OCI-LY7 (cell line): ENCODE data around the gene HDGFL2. TPM values are rescaled to one million over a fixed set of nuclear protein-coding genes. Genes with fewer than 3 reads are reported as not detected.

Experiments
- BruUV-seq: library from RNA; stranded (reverse); fragments of 400-500 nt; replicated peaks from 2 replicates; lab custom pipeline; 2021; lab: Mats Ljungman, UMichigan
- CTCF ChIA-PET: fragments of 300-600 bp; sonication (Branson Sonifier 250); formaldehyde crosslinking; loops from one replicate; lab custom pipeline; 2022; ENCODE audit warnings: antibody characterized with exemption; ENCODE audit not compliant: unreplicated experiment; lab: Charles Lee
- POLR2A ChIA-PET: fragments of 300-600 bp; sonication (Branson Sonifier 250); formaldehyde crosslinking; loops from one replicate; lab custom pipeline; 2022; ENCODE audit warnings: antibody characterized with exemption; lab: Charles Lee
- DNase-seq: peaks from one replicate; pipeline ENCODE4 v3.0.0-alpha.2; 2015; ENCODE audit warnings: low spot score
- H2AFZ ChIP-seq: fragments of 200-600 bp; sonication (generic), shearing (Covaris generic); 2 replicates; pipeline ENCODE4 v1.6.1; 2014; ENCODE audit warnings: mild to moderate bottlenecking, antibody characterized with exemption, low read length, moderate library complexity
- H3K27ac ChIP-seq: fragments of 200-600 bp; sonication (generic); 2 replicates; pipeline ENCODE4 v1.5.1; 2014; ENCODE audit warnings: mixed run types, low read depth, mild to moderate bottlenecking, moderate library complexity, low read length, inconsistent platforms; ENCODE audit not compliant: poor library complexity, severe bottlenecking
- H3K36me3 ChIP-seq: fragments of 200-600 bp; sonication (generic); 2 replicates; pipeline ENCODE4 v1.6.1; 2014; ENCODE audit warnings: mild to moderate bottlenecking, antibody characterized with exemption, low read length, moderate library complexity, mixed read lengths; ENCODE audit not compliant: insufficient read depth
- H3K4me1 ChIP-seq: fragments of 200-600 bp; sonication (generic); 2 replicates; pipeline ENCODE4 v1.5.1; 2014; ENCODE audit warnings: mild to moderate bottlenecking, low read length; ENCODE audit not compliant: insufficient read depth, poor library complexity, severe bottlenecking
- H3K4me2 ChIP-seq: fragments of 200-600 bp; sonication (generic); 2 replicates; pipeline ENCODE4 v1.6.1; 2014; ENCODE audit warnings: mild to moderate bottlenecking, low read length
- H3K4me3 ChIP-seq: fragments of 200-600 bp; sonication (generic); 2 replicates; pipeline ENCODE4 v1.5.1; 2014; ENCODE audit warnings: mild to moderate bottlenecking, low read depth, low read length; ENCODE audit not compliant: poor library complexity, severe bottlenecking
- H3K79me2 ChIP-seq: fragments of 200-600 bp; sonication (generic); 2 replicates; pipeline ENCODE4 v1.6.1; 2016; ENCODE audit warnings: low read depth, mild to moderate bottlenecking, low read length, moderate library complexity, mixed read lengths; ENCODE audit not compliant: insufficient read depth
- H3K9me2 ChIP-seq: fragments of 200-600 bp; sonication (generic); 2 replicates; pipeline ENCODE4 v1.6.1; 2016; ENCODE audit warnings: mild to moderate bottlenecking, low read length, mixed read lengths; ENCODE audit not compliant: insufficient read depth
- H3K9me3 ChIP-seq: fragments of 200-600 bp; sonication (generic); 2 replicates; pipeline ENCODE4 v1.6.1; 2014; ENCODE audit warnings: mild to moderate bottlenecking, mixed run types, low read length, mixed read lengths
- H4K20me1 ChIP-seq: fragments of 200-600 bp; sonication (generic); 2 replicates; pipeline ENCODE4 v1.6.1; 2014; ENCODE audit warnings: mild to moderate bottlenecking, antibody characterized with exemption, low read length, moderate library complexity, mixed read lengths; ENCODE audit not compliant: insufficient read depth
- EZH2phosphoT487 ChIP-seq: fragments of 200-600 bp; sonication (generic); IDR thresholded peaks from 2 replicates; pipeline ENCODE4 v1.6.1; 2018; ENCODE audit warnings: low read depth, borderline replicate concordance, mild to moderate bottlenecking, mixed run types, antibody characterized with exemption, low read length, moderate library complexity, mixed read lengths
- intact Hi-C: fragments of 100-400 bp; cut with micrococcal nuclease; formaldehyde crosslinking; loops from one replicate; pipeline ENCODE4 v1.10.0; 2022; ENCODE audit not compliant: unreplicated experiment
- total RNA-seq, 2 experiments: library from RNA; depleted of rRNA in 1 of 2; stranded (reverse); fragments of >200 nt in 1 of 2; shearing (Covaris generic) in 1 of 2; gene quantifications; 2 replicates each; pipeline ENCODE4 v1.2.3, GENCODE V29; 2014 to 2022
- TF ChIP-seq, protein P1 (sequence below): fragments of 200-600 bp; sonication (generic); conservative IDR thresholded peaks from 2 replicates; pipeline ENCODE4 v1.5.1; 2014; ENCODE audit warnings: mild to moderate bottlenecking, antibody characterized with exemption, low read length, moderate library complexity, mixed read lengths

HDGFL2 gene
- total RNA-seq, 2 experiments from 2014 or later = 54.5 to 85.9 TPM

DNA sequence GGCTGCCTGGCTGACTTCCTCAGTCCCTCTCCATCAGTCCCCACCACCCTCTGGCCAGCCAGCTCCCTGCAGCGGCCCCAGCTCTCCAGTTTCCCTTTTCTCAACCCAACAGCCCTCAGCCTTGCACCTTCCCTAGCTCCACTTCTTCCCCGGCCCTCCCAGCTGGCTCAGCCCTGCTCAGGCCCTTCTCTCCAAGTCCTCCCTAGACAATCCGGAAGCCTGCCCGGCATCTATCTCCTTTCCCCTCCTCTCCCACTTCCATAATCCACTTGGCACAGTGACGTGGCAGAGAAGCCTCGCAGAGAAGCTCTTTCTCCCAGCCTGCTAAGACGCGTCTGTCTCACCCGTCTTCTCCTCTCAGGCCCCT lies 15.6 kb upstream of the HDGFL2 start:
- Histone ChIP-seq H2AFZ (no peak overlapping the region), H3K36me3 (peaks cover 12% of the 10 kb centered on the region; the same call in 1 of the 2 replicates), H3K27ac (no peak overlapping the region), H4K20me1 (no peaks in the 10 kb centered on the region; the same call in 1 of the 2 replicates), H3K4me1 (peaks cover 15% of the 10 kb centered on the region), H3K4me2 (peak overlapping the region; percentile 99), H3K4me3 (peak overlapping the region; percentile 82), H3K9me3 (no peaks in the 10 kb centered on the region), H3K9me2 (no peaks in the 10 kb centered on the region), H3K79me2 (peaks cover 11% of the 10 kb centered on the region; the same call in 1 of the 2 replicates)
- no peak for DNase-seq
- no peak for TF ChIP-seq EZH2phosphoT487
- TF ChIP-seq, protein P1, sequence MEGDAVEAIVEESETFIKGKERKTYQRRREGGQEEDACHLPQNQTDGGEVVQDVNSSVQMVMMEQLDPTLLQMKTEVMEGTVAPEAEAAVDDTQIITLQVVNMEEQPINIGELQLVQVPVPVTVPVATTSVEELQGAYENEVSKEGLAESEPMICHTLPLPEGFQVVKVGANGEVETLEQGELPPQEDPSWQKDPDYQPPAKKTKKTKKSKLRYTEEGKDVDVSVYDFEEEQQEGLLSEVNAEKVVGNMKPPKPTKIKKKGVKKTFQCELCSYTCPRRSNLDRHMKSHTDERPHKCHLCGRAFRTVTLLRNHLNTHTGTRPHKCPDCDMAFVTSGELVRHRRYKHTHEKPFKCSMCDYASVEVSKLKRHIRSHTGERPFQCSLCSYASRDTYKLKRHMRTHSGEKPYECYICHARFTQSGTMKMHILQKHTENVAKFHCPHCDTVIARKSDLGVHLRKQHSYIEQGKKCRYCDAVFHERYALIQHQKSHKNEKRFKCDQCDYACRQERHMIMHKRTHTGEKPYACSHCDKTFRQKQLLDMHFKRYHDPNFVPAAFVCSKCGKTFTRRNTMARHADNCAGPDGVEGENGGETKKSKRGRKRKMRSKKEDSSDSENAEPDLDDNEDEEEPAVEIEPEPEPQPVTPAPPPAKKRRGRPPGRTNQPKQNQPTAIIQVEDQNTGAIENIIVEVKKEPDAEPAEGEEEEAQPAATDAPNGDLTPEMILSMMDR = no peak
- BruUV-seq = no TSS peak
- ChIA-PET CTCF (no interaction called here), POLR2A (interaction anchor here (0.5 to 0.6 kb wide), 3 partner anchors 15 to 858 kb away, joined by 3 to 4 read pairs (median 4); no protein-coding TSS in a partner anchor)
- intact Hi-C loops = no loop called here

DNA sequence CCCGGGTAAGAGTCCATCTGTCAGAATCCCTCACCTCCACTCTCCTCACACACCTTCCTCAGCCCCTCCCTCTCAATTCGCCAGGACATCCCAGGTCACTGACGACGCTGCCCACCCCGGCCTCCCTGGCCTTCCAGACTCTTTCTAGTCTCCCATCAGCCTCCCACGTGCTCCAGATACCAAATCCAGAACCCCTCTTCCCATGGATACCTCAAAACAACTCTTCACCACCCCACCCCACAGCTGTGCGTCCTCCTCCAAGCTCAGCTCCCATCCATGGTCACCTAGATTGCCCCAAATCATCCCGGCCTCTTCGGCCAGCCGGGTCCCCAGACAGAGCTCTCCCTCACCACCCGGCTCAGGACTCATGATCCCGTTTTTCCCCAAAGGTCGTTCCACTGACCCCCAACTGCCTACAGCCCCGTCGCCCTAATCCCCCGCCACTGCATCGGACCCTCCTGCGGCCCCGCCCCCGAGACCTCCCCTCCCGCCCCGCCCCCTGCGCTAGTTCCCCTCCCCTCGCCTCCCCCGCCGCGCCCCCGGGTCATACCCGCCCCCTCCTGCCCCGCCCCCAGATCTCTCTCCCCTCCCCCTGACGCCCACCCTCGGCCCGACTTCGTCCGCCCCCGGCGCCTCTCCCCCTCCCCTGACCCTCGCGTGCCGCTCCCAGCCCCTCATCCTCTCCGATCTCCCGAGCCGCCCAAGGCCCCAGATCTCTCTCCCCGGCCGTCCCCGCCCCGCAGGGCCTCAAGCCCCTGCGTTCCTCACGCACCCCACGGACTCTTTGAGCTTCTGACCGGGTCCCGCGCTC lies 15.0 kb upstream of the HDGFL2 start:
- CTCF ChIA-PET = no interaction called here
- Histone ChIP-seq H3K4me3 (peak overlapping the region; percentile 82), H3K9me2 (no peaks in the 10 kb centered on the region), H3K9me3 (no peaks in the 10 kb centered on the region), H3K36me3 (peaks cover 12% of the 10 kb centered on the region; the same call in 1 of the 2 replicates), H3K4me1 (peaks cover 15% of the 10 kb centered on the region), H2AFZ (no peak overlapping the region), H3K27ac (peak overlapping the region; percentile 32), H3K4me2 (peak overlapping the region; percentile 99), H4K20me1 (no peaks in the 10 kb centered on the region; the same call in 1 of the 2 replicates), H3K79me2 (peaks cover 11% of the 10 kb centered on the region; the same call in 1 of the 2 replicates)
- TF ChIP-seq, protein P1 = no peak
- TF ChIP-seq EZH2phosphoT487 = no peak
- DNase-seq = peak; percentile 69
- POLR2A ChIA-PET = interaction anchor here (0.6 to 0.7 kb wide), 4 partner anchors 14 to 859 kb away, joined by 3 to 4 read pairs (median 3); no protein-coding TSS in a partner anchor
- no TSS peak for BruUV-seq
- intact Hi-C loops = no loop called here
